Measurements from ENCODE around the gene SLC12A3.
A peak's percentile ranks its signal among the peaks of the same experiment; 100 is the strongest.

The SLC12A3 gene

DNA sequence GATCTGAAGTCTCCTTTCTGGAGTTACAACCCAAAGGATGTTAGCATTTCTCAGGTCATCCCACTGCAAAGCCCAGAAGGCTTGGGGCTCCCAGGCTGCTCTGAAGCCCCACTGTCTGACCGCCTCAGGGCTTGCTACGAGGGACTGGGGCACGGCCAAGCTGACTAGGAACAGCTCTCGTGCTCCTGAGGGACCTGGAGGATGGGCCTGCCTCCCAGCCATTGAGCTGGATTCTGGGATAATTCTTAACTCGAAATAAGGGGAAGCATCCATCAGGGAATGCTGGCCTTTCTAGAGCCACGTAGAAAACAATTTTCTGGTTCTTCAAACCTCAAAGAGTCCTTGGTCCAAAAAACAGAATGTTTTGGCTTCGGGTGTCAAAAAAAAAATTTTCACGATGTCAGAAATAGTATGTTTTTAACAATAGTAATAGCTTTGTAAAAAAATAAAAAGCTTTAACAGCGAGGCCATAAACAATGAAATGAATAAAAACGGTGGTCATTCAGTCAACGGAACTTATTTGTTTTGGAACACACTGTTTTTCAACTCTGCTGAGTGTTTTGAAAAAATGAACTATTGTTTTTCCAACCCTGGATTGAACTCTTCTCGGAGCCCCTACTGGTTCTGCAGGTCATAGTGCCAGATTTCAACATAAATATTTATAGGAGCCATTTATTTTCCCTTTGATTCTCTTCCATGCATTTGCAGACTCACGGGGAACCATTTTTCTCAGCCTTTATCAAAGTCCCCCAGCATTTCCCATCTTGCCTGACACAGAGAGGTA is 50.5 kb downstream of the SLC12A3 start:
- DNase-seq (ENCODE audit: extremely low read depth, insufficient read length) = no peak
- TF ChIP-seq, protein P1, sequence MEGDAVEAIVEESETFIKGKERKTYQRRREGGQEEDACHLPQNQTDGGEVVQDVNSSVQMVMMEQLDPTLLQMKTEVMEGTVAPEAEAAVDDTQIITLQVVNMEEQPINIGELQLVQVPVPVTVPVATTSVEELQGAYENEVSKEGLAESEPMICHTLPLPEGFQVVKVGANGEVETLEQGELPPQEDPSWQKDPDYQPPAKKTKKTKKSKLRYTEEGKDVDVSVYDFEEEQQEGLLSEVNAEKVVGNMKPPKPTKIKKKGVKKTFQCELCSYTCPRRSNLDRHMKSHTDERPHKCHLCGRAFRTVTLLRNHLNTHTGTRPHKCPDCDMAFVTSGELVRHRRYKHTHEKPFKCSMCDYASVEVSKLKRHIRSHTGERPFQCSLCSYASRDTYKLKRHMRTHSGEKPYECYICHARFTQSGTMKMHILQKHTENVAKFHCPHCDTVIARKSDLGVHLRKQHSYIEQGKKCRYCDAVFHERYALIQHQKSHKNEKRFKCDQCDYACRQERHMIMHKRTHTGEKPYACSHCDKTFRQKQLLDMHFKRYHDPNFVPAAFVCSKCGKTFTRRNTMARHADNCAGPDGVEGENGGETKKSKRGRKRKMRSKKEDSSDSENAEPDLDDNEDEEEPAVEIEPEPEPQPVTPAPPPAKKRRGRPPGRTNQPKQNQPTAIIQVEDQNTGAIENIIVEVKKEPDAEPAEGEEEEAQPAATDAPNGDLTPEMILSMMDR (IDR thresholded peaks at IDR 0.05; ENCODE audit: insufficient read depth, low read length, poor library complexity, severe bottlenecking) = no peak
- Histone ChIP-seq H3K4me3 (replicated peaks; ENCODE audit: low read depth, low read length) (no peak overlapping the region), H3K27me3 (replicated peaks; ENCODE audit: control insufficient read depth, insufficient read depth, low read length) (no peaks in the 10 kb centered on the region), H3K36me3 (ENCODE audit: control insufficient read depth, insufficient read depth, low read length) (no peaks in the 10 kb centered on the region)

- DNase-seq (ENCODE audit: extremely low read depth, insufficient read length) = peak; percentile 53
- Histone ChIP-seq H3K4me3 (replicated peaks; ENCODE audit: low read depth, low read length) (peak overlapping the region; percentile 30), H3K27me3 (replicated peaks; ENCODE audit: control insufficient read depth, insufficient read depth, low read length) (no peaks in the 10 kb centered on the region), H3K36me3 (ENCODE audit: control insufficient read depth, insufficient read depth, low read length) (no peaks in the 10 kb centered on the region)
- TF ChIP-seq, protein P1 (IDR thresholded peaks at IDR 0.05; ENCODE audit: insufficient read depth, low read length, poor library complexity, severe bottlenecking) = no peak
Observed at GRCh38 chr16:56916571-56917403, 51.8 kb downstream of the SLC12A3 start.

- TF ChIP-seq, protein P1 (IDR thresholded peaks at IDR 0.05; ENCODE audit: insufficient read depth, low read length, poor library complexity, severe bottlenecking) = no peak
- no peaks in the 10 kb centered on the region for H3K36me3 ChIP-seq (ENCODE audit: control insufficient read depth, insufficient read depth, low read length)
- H3K4me3 ChIP-seq (replicated peaks; ENCODE audit: low read depth, low read length) = no peak overlapping the region
- H3K27me3 ChIP-seq (replicated peaks; ENCODE audit: control insufficient read depth, insufficient read depth, low read length) = no peaks in the 10 kb centered on the region
- no peak for DNase-seq (ENCODE audit: extremely low read depth, insufficient read length)
Observed at GRCh38 chr16:56918467-56919012, 53.5 kb downstream of the SLC12A3 start.

DNA sequence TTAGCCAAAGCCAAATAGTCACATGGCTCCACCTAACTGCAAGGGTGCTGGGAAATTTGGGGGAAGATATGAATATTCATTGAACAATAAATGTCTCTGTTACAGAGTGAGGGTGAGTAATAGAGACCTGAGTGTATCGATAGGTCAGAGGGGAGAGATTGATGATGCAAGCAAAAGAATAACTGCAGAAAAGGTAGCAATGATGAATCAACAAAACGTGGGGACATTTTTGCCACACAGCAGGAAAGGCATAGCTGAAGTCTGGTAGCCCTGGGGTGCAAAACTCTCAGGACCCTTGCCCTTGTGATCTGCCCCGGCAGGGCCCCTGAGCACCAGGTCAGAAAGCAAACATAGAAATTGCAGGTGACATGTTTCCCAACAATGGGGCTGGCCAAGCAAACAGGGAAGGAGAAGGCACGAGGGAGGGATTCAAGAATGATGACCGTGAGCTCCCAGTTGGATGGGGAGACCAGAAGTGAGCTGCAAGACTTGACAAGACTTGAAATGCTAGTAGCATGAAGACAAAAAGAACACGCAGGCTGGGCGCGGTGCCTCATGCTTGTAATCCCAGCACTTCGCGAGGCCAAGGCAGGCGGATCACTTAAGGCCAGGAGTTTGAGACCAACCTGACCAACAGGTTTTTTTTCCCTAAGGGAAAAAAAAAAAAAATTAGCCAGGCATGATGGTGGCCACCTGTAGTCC is 54.2 kb downstream of the SLC12A3 start:
- no peaks in the 10 kb centered on the region for H3K27me3 ChIP-seq (replicated peaks; ENCODE audit: control insufficient read depth, insufficient read depth, low read length)

GRCh38 chr16:56921571-56921970 is 56.6 kb downstream of the SLC12A3 start:
- H3K36me3 ChIP-seq (ENCODE audit: control insufficient read depth, insufficient read depth, low read length) = no peaks in the 10 kb centered on the region
- no peak for DNase-seq (ENCODE audit: extremely low read depth, insufficient read length)
- TF ChIP-seq, protein P1 (IDR thresholded peaks at IDR 0.05; ENCODE audit: insufficient read depth, low read length, poor library complexity, severe bottlenecking) = no peak
- no peaks in the 10 kb centered on the region for H3K27me3 ChIP-seq (replicated peaks; ENCODE audit: control insufficient read depth, insufficient read depth, low read length)
- no peak overlapping the region for H3K4me3 ChIP-seq (replicated peaks; ENCODE audit: low read depth, low read length)

More for the DNA sequence above, 54.2 kb downstream of the SLC12A3 start:
- DNase-seq (ENCODE audit: extremely low read depth, insufficient read length) = no peak
- Histone ChIP-seq H3K4me3 (replicated peaks; ENCODE audit: low read depth, low read length) (no peak overlapping the region), H3K36me3 (ENCODE audit: control insufficient read depth, insufficient read depth, low read length) (no peaks in the 10 kb centered on the region)
- TF ChIP-seq, protein P1 (IDR thresholded peaks at IDR 0.05; ENCODE audit: insufficient read depth, low read length, poor library complexity, severe bottlenecking) = no peak
